GM23338 (cell line): Measurements from ENCODE around the gene OSBPL3. TPM values are rescaled to one million over a fixed set of nuclear protein-coding genes. Genes with fewer than 3 reads are reported as not detected.

Experiments used
- ATAC-seq: fragments of 200-7000 bp; cut with Tn5 transposase; 3 replicates; pipeline ENCODE4 v1.9.1; 2020
- DNase-seq: peaks from one replicate; pipeline ENCODE4 v3.0.0-alpha.2; 2015; ENCODE audit warnings: low spot score
- H2AFZ ChIP-seq: fragments of 200-600 bp; sonication (generic); 2 replicates; pipeline ENCODE4 v1.8.0; 2016; ENCODE audit warnings: antibody characterized with exemption, mild to moderate bottlenecking, moderate library complexity
- H3F3A ChIP-seq: fragments of 200-600 bp; sonication (generic); replicated peaks from 2 replicates; pipeline ENCODE4 v1.8.0; 2017; ENCODE audit warnings: antibody characterized with exemption, mixed run types, low read depth
- H3K27ac ChIP-seq: fragments of 200-600 bp; sonication (generic); 2 replicates; pipeline ENCODE4 v1.6.1; 2016; ENCODE audit warnings: low read depth
- H3K27me3 ChIP-seq: fragments of 200-600 bp; sonication (generic); 2 replicates; pipeline ENCODE4 v1.8.0; 2016; ENCODE audit warnings: mild to moderate bottlenecking, mixed run types, moderate library complexity; ENCODE audit not compliant: insufficient read depth
- H3K36me3 ChIP-seq: fragments of 200-600 bp; sonication (generic); 2 replicates; pipeline ENCODE4 v1.8.0; 2016; ENCODE audit warnings: mild to moderate bottlenecking; ENCODE audit not compliant: insufficient read depth
- H3K4me1 ChIP-seq: fragments of 200-600 bp; sonication (generic); 2 replicates; pipeline ENCODE4 v1.8.0; 2016; ENCODE audit warnings: mild to moderate bottlenecking, moderate library complexity; ENCODE audit not compliant: insufficient read depth
- H3K4me2 ChIP-seq: fragments of 200-600 bp; sonication (generic); 2 replicates; pipeline ENCODE4 v1.7.1; 2017; ENCODE audit warnings: mixed run types
- H3K4me3 ChIP-seq: fragments of 200-600 bp; sonication (generic); 2 replicates; pipeline ENCODE4 v1.6.1; 2016; ENCODE audit warnings: mixed run types
- H3K79me2 ChIP-seq: fragments of 200-600 bp; sonication (generic); replicated peaks from 2 replicates; pipeline ENCODE4 v1.8.0; 2017; ENCODE audit warnings: mild to moderate bottlenecking; ENCODE audit not compliant: insufficient read depth
- H3K9me2 ChIP-seq: fragments of 200-600 bp; sonication (generic); 2 replicates; pipeline ENCODE4 v1.8.0; 2017; ENCODE audit not compliant: insufficient read depth
- H4K20me1 ChIP-seq: fragments of 200-600 bp; sonication (generic); replicated peaks from 2 replicates; pipeline ENCODE4 v1.8.0; 2017; ENCODE audit warnings: mild to moderate bottlenecking; ENCODE audit not compliant: insufficient read depth
- H3K27ac Mint-ChIP-seq: 2 replicates; pipeline ENCODE4 v1.8.0; 2020; ENCODE audit warnings: inconsistent platforms, mild to moderate bottlenecking, moderate library complexity, mixed read lengths
- H3K27me3 Mint-ChIP-seq: 3 replicates; pipeline ENCODE4 v1.8.0; 2022; ENCODE audit warnings: low read depth, mild to moderate bottlenecking, moderate library complexity, mixed read lengths, inconsistent platforms; ENCODE audit not compliant: insufficient read depth, poor library complexity
- H3K36me3 Mint-ChIP-seq: 3 replicates; pipeline ENCODE4 v1.8.0; 2021; ENCODE audit warnings: low read depth, mild to moderate bottlenecking, inconsistent platforms, moderate library complexity, mixed read lengths
- H3K4me1 Mint-ChIP-seq: 3 replicates; pipeline ENCODE4 v1.8.0; 2020; ENCODE audit warnings: mild to moderate bottlenecking, inconsistent platforms, mixed read lengths
- H3K4me3 Mint-ChIP-seq: 3 replicates; pipeline ENCODE4 v1.8.0; 2021; ENCODE audit warnings: moderate library complexity, mild to moderate bottlenecking, inconsistent platforms, mixed read lengths
- H3K9me3 Mint-ChIP-seq: 3 replicates; pipeline ENCODE4 v1.8.0; 2020; ENCODE audit warnings: moderate library complexity, mild to moderate bottlenecking, inconsistent platforms, mixed read lengths
- CREB1 ChIP-seq: fragments of 250-450 bp; sonication (Bioruptor Pico); IDR thresholded peaks from 2 replicates; pipeline ENCODE4 v1.5.0; 2020; ENCODE audit warnings: low read depth, mild to moderate bottlenecking, moderate library complexity
- CTCF ChIP-seq, 2 experiments: fragments of 200-600 bp in 1 of 2; sonication (generic) in 1 of 2; conservative IDR thresholded peaks; 2 replicates each; pipeline versions ENCODE4 v1.5.1 to v1.6.1; 2016 to 2017; ENCODE audit warnings: antibody characterized with exemption in 2 of 2, low read depth in 2 of 2, mild to moderate bottlenecking in 2 of 2, moderate library complexity in 1 of 2
- ETS1 ChIP-seq: IDR thresholded peaks from 2 replicates; pipeline ENCODE4 v1.6.1; 2016; ENCODE audit warnings: antibody characterized with exemption
- EZH2 ChIP-seq: fragments of 200-600 bp; sonication (generic); IDR thresholded peaks from one replicate; pipeline ENCODE4 v1.8.0; 2017; ENCODE audit warnings: antibody characterized with exemption, mild to moderate bottlenecking, low read depth; ENCODE audit not compliant: unreplicated experiment
- EZH2phosphoT487 ChIP-seq: fragments of 200-600 bp; sonication (generic); IDR thresholded peaks from one replicate; pipeline ENCODE4 v1.8.1; 2018; ENCODE audit warnings: antibody characterized with exemption; ENCODE audit not compliant: unreplicated experiment
- JUNB ChIP-seq: IDR thresholded peaks from one replicate; pipeline ENCODE4 v1.6.1; 2016; ENCODE audit warnings: antibody characterized with exemption; ENCODE audit not compliant: unreplicated experiment
- NANOG ChIP-seq: IDR thresholded peaks from 2 replicates; pipeline ENCODE4 v1.6.1; 2016; ENCODE audit warnings: antibody characterized with exemption, borderline replicate concordance
- POLR2AphosphoS5 ChIP-seq: IDR thresholded peaks from 2 replicates; pipeline ENCODE4 v1.6.1; 2016; ENCODE audit warnings: antibody characterized with exemption, low read depth
- REST ChIP-seq: IDR thresholded peaks from one replicate; pipeline ENCODE4 v1.6.1; 2018; ENCODE audit warnings: antibody characterized with exemption; ENCODE audit not compliant: unreplicated experiment
- STAT1 ChIP-seq: IDR thresholded peaks from one replicate; pipeline ENCODE4 v1.6.1; 2016; ENCODE audit warnings: antibody characterized with exemption; ENCODE audit not compliant: unreplicated experiment
- ZNF114 ChIP-seq: fragments of 250-450 bp; sonication (Bioruptor Pico); IDR thresholded peaks from 2 replicates; pipeline ENCODE4 v1.5.0; 2020; ENCODE audit warnings: mild to moderate bottlenecking, moderate library complexity
- ZNF331 ChIP-seq: fragments of 250-450 bp; sonication (Bioruptor Pico); IDR thresholded peaks from 2 replicates; pipeline ENCODE4 v1.5.0; 2020; ENCODE audit warnings: low read depth, mild to moderate bottlenecking, moderate library complexity
- ZNF462 ChIP-seq: fragments of 250-450 bp; sonication (Bioruptor Pico); IDR thresholded peaks from 2 replicates; pipeline ENCODE4 v1.5.0; 2020; ENCODE audit warnings: mild to moderate bottlenecking, moderate library complexity
- polyA plus RNA-seq: library from polyadenylated mRNA; unstranded; fragments of >200 nt; fragmentation: Nextera tagmentation; extraction: Ambion mirVana; gene quantifications from 2 replicates; pipeline ENCODE4 v1.2.1, GENCODE V29; 2016
- total RNA-seq: library from RNA; depleted of rRNA; stranded (reverse); fragments of >200 nt; shearing (Covaris generic); gene quantifications from 2 replicates; pipeline ENCODE4 v1.2.3, GENCODE V29; 2014

The OSBPL3 gene
- total and polyA plus RNA-seq, 2 experiments from 2014 or later: 7.2 to 15.7 TPM

GRCh38 chr7:24943096-24943948 is 36.7 kb downstream of the OSBPL3 start:
- no peak for DNase-seq
- peaks cover 11% of the 10 kb centered on the region for H3K4me1 Mint-ChIP-seq
- Histone ChIP-seq H3F3A (no peaks in the 10 kb centered on the region), H2AFZ (no peak overlapping the region), H3K4me1 (peaks cover 5% of the 10 kb centered on the region; the same call in 1 of the 2 replicates), H3K9me2 (no peaks in the 10 kb centered on the region), H3K4me2 (no peak overlapping the region), H3K27ac (no peak overlapping the region), H3K27me3 (no peaks in the 10 kb centered on the region), H3K4me3 (no peak overlapping the region), H3K79me2 (peaks cover 27% of the 10 kb centered on the region), H4K20me1 (0 out of 2 replicates have a peak, but pooled peaks cover 3% of the 10 kb centered on the region), H3K36me3 (no peaks in the 10 kb centered on the region)
- H3K9me3 Mint-ChIP-seq: no peaks in the 10 kb centered on the region
- H3K27ac Mint-ChIP-seq: no peak overlapping the region
- no peak for ATAC-seq
- no peaks in the 10 kb centered on the region for H3K27me3 Mint-ChIP-seq
- H3K4me3 Mint-ChIP-seq: no peak overlapping the region
- no peak for TF ChIP-seq CREB1 (CRISPR knock-in tag)
- TF ChIP-seq EZH2: no peak
- no peak for TF ChIP-seq NANOG
- no peak for TF ChIP-seq ZNF331 (CRISPR knock-in tag)
- TF ChIP-seq STAT1: no peak
- TF ChIP-seq ZNF462 (CRISPR knock-in tag): no peak
- no peak for TF ChIP-seq ETS1
- no peak for TF ChIP-seq EZH2phosphoT487
- TF ChIP-seq CTCF (conservative IDR thresholded peaks at IDR 0.05; ENCODE audit: low read depth in 2 of 2): no peak
- TF ChIP-seq JUNB: no peak
- TF ChIP-seq POLR2AphosphoS5: no peak
- TF ChIP-seq REST: no peak
- no peak for TF ChIP-seq ZNF114 (CRISPR knock-in tag)
- H3K36me3 Mint-ChIP-seq: no peaks in the 10 kb centered on the region
